ENCODE data around the gene ZNF37A. TPM values are rescaled to one million over a fixed set of nuclear protein-coding genes. Genes with fewer than 3 reads are reported as not detected.

The ZNF37A gene
- polyA plus RNA-seq, 1 of the 3 experiments (the other 2 are of a cell fraction): 5.4 TPM

- Histone ChIP-seq H3K36me3 (replicated peaks in 1 of 2; ENCODE audit: control insufficient read depth in 1 of 2, insufficient read depth in 2 of 2, low read length in 1 of 2) (peaks cover 27 to 33% of the 10 kb centered on the region in 2 experiments), H4K20me1 (ENCODE audit: insufficient read depth) (no peaks in the 10 kb centered on the region), H3K4me3 (ENCODE audit: low read depth in 2 of 2, low read length in 1 of 2) (no peak overlapping the region), H3K4me1 (ENCODE audit: control insufficient read depth in 1 of 2, insufficient read depth in 2 of 2, low read depth in 1 of 2, low read length in 1 of 2) (no peaks in the 10 kb centered on the region), H3K9me2 (no peaks in the 10 kb centered on the region), H3F3A (replicated peaks; ENCODE audit: insufficient read depth) (no peaks in the 10 kb centered on the region), H2AFZ (ENCODE audit: low read depth) (no peak overlapping the region), H3K27me3 (ENCODE audit: insufficient read depth) (no peaks in the 10 kb centered on the region), H3K27ac (ENCODE audit: low read depth in 2 of 2, low read length in 1 of 2) (no peak overlapping the region), H3K79me2 (ENCODE audit: insufficient read depth) (no peaks in the 10 kb centered on the region), H3K9me3 (peaks cover 12% of the 10 kb centered on the region), H3K9ac (no peak overlapping the region), H3K4me2 (no peak overlapping the region)
- ChIA-PET POLR2A (no interaction called here), CTCF (no interaction called here)
- DNase-seq: no peak
- TF ChIP-seq TAF1 (IDR thresholded peaks at IDR 0.05; ENCODE audit: borderline replicate concordance, low read depth, low read length): no peak
- no peak for TF ChIP-seq NFIC (IDR thresholded peaks at IDR 0.05; ENCODE audit: borderline replicate concordance)
- TF ChIP-seq EZH2phosphoT487 (IDR thresholded peaks at IDR 0.05; ENCODE audit: borderline replicate concordance, low read depth): no peak
- TF ChIP-seq TCF12 (IDR thresholded peaks at IDR 0.05): no peak
- TF ChIP-seq GABPA (IDR thresholded peaks at IDR 0.05; ENCODE audit: low read depth): no peak
- TF ChIP-seq ELF1 (IDR thresholded peaks at IDR 0.05): no peak
- TF ChIP-seq FOXM1 (IDR thresholded peaks at IDR 0.05; ENCODE audit: low read depth): no peak
- no peak for TF ChIP-seq MEF2A (IDR thresholded peaks at IDR 0.05; ENCODE audit: borderline replicate concordance, low read depth)
- TF ChIP-seq RCOR1 (IDR thresholded peaks at IDR 0.05; ENCODE audit: low read length): no peak
- TF ChIP-seq MXI1 (IDR thresholded peaks at IDR 0.05; ENCODE audit: low read depth, low read length): no peak
- TF ChIP-seq, protein P1, sequence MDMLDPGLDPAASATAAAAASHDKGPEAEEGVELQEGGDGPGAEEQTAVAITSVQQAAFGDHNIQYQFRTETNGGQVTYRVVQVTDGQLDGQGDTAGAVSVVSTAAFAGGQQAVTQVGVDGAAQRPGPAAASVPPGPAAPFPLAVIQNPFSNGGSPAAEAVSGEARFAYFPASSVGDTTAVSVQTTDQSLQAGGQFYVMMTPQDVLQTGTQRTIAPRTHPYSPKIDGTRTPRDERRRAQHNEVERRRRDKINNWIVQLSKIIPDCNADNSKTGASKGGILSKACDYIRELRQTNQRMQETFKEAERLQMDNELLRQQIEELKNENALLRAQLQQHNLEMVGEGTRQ (IDR thresholded peaks at IDR 0.05; ENCODE audit: borderline replicate concordance, low read depth, low read length): no peak
- no peak for TF ChIP-seq POLR2AphosphoS5 (IDR thresholded peaks at IDR 0.05; ENCODE audit: low read depth, low read length)
- no peak for TF ChIP-seq EP300 (IDR thresholded peaks at IDR 0.05; ENCODE audit: borderline replicate concordance in 1 of 2, low read depth in 1 of 2, low read length in 1 of 2)
- TF ChIP-seq RFX5 (IDR thresholded peaks at IDR 0.05; ENCODE audit: low read length): no peak
- TF ChIP-seq TEAD4 (IDR thresholded peaks at IDR 0.05; ENCODE audit: borderline replicate concordance, insufficient read depth): no peak
- TF ChIP-seq, protein P2, sequence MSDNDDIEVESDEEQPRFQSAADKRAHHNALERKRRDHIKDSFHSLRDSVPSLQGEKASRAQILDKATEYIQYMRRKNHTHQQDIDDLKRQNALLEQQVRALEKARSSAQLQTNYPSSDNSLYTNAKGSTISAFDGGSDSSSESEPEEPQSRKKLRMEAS (IDR thresholded peaks at IDR 0.05; ENCODE audit: low read depth): no peak
- TF ChIP-seq, protein P3, sequence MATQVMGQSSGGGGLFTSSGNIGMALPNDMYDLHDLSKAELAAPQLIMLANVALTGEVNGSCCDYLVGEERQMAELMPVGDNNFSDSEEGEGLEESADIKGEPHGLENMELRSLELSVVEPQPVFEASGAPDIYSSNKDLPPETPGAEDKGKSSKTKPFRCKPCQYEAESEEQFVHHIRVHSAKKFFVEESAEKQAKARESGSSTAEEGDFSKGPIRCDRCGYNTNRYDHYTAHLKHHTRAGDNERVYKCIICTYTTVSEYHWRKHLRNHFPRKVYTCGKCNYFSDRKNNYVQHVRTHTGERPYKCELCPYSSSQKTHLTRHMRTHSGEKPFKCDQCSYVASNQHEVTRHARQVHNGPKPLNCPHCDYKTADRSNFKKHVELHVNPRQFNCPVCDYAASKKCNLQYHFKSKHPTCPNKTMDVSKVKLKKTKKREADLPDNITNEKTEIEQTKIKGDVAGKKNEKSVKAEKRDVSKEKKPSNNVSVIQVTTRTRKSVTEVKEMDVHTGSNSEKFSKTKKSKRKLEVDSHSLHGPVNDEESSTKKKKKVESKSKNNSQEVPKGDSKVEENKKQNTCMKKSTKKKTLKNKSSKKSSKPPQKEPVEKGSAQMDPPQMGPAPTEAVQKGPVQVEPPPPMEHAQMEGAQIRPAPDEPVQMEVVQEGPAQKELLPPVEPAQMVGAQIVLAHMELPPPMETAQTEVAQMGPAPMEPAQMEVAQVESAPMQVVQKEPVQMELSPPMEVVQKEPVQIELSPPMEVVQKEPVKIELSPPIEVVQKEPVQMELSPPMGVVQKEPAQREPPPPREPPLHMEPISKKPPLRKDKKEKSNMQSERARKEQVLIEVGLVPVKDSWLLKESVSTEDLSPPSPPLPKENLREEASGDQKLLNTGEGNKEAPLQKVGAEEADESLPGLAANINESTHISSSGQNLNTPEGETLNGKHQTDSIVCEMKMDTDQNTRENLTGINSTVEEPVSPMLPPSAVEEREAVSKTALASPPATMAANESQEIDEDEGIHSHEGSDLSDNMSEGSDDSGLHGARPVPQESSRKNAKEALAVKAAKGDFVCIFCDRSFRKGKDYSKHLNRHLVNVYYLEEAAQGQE (IDR thresholded peaks at IDR 0.05; ENCODE audit: low read depth, low read length): no peak
- no peak for TF ChIP-seq GATA2 (CRISPR knock-in tag; IDR thresholded peaks at IDR 0.05)
- no peak for TF ChIP-seq NRF1 (IDR thresholded peaks at IDR 0.05; ENCODE audit: low read depth, low read length)
- TF ChIP-seq PBX3 (IDR thresholded peaks at IDR 0.05): no peak
- WGBS (ENCODE audit: low lambda C conversion rate): 92% methylated on average over 2 of the region's 2 CpGs
Observed at GRCh38 chr10:38112159-38112558, 18.0 kb downstream of the ZNF37A start.

All from SK-N-SH (cell line).